ENCODE measurements around the gene CFAP46.

DNA sequence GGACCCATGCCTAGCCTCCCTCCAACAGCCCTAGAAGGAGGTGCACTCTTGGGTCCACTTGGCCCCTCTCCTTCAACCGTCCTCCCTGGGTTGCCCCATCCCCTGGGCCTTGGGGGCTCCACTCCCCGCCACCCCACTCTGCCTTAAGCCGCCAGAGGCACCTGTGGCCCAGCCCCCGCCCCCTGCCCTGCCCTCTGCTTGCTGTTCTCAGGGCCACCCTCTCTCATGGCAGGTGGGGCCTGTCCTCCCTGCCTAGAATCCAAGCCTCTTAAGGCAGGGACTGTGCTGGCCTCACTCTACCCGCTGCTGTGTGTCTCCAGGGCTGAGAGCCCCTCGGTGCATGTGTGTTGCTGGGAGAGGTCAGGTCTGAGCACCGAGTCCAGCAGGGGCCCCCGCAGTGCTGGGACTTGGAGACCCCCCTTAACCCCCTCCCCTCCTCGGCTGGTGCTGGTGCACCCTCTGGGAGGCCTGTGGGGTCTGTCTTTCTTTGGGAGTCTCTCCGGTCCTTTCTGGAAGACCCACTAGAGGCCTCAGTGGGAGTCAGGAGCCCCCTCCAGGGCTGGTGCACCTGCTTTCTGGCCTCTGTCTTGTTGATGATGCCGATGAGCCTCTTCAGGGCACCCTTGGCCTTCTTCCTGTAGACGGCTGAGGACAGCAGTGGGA is 43.8 kb downstream of the CFAP46 start:
- TF ChIP-seq, protein P1, sequence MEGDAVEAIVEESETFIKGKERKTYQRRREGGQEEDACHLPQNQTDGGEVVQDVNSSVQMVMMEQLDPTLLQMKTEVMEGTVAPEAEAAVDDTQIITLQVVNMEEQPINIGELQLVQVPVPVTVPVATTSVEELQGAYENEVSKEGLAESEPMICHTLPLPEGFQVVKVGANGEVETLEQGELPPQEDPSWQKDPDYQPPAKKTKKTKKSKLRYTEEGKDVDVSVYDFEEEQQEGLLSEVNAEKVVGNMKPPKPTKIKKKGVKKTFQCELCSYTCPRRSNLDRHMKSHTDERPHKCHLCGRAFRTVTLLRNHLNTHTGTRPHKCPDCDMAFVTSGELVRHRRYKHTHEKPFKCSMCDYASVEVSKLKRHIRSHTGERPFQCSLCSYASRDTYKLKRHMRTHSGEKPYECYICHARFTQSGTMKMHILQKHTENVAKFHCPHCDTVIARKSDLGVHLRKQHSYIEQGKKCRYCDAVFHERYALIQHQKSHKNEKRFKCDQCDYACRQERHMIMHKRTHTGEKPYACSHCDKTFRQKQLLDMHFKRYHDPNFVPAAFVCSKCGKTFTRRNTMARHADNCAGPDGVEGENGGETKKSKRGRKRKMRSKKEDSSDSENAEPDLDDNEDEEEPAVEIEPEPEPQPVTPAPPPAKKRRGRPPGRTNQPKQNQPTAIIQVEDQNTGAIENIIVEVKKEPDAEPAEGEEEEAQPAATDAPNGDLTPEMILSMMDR (conservative IDR thresholded peaks at IDR 0.05; ENCODE audit: low read depth in 2 of 2): no peak
- TF ChIP-seq EZH2 (IDR thresholded peaks at IDR 0.05; ENCODE audit: low read depth, unreplicated experiment): no peak
